Activated naive CD8-positive, alpha-beta T cell treated with anti-CD3 and anti-CD28 coated beads, Interleukin-2, amount 50 U/mL, for 24 hours (primary cell): ENCODE measurements around the gene CFAP57.
"Not testable (repeated sequence)": the region's sequence is repeated elsewhere in the genome, so short reads cannot be mapped to it uniquely, and the experiment has no call there.

Source experiments
- ATAC-seq: fragments of 150-1000 bp; cut with Tn5 transposase; one replicate; pipeline ENCODE4 v1.10.0; 2021
- DNase-seq: peaks from one replicate; pipeline ENCODE4 v3.0.0; 2021
- H3K27ac Mint-ChIP-seq: one replicate; pipeline ENCODE4 v1.8.0; 2021; ENCODE audit warnings: mild to moderate bottlenecking, mixed read lengths
- H3K27me3 Mint-ChIP-seq: one replicate; pipeline ENCODE4 v1.8.0; 2021; ENCODE audit warnings: mixed read lengths
- H3K36me3 Mint-ChIP-seq: one replicate; pipeline ENCODE4 v1.8.0; 2021; ENCODE audit warnings: low read depth, mixed read lengths
- H3K4me1 Mint-ChIP-seq: one replicate; pipeline ENCODE4 v1.8.0; 2021; ENCODE audit warnings: mixed read lengths
- H3K4me3 Mint-ChIP-seq: one replicate; pipeline ENCODE4 v1.8.0; 2021; ENCODE audit warnings: mild to moderate bottlenecking, moderate library complexity, mixed read lengths
- H3K9me3 Mint-ChIP-seq: one replicate; pipeline ENCODE4 v1.8.0; 2021; ENCODE audit warnings: mixed read lengths

The CFAP57 gene

GRCh38 chr1:43171876-43172526 is at the start of gene CFAP57, which contains the start of gene EBNA1BP2:
CFAP57 (plus strand) TSS chr1:43172330; CDS start chr1:43172754, 424 bp downstream.
EBNA1BP2 (minus strand) TSS chr1:43172290; CDS start chr1:43172118, 172 bp downstream.
- peaks cover 27% of the 10 kb centered on the region for H3K4me1 Mint-ChIP-seq
- peaks cover 45% of the 10 kb centered on the region for H3K36me3 Mint-ChIP-seq
- peaks cover 3% of the 10 kb centered on the region for H3K9me3 Mint-ChIP-seq
- DNase-seq: peak; percentile 89
- H3K4me3 Mint-ChIP-seq: peak within 1 kb of the TSS; percentile 97
- H3K27me3 Mint-ChIP-seq: peaks cover 20% of the 10 kb centered on the region
- peak within 1 kb of the TSS; percentile 92 for H3K27ac Mint-ChIP-seq
- peak; percentile 97 for ATAC-seq

- no peaks in the 10 kb centered on the region for H3K36me3 Mint-ChIP-seq
- no peak for ATAC-seq
- no peaks in the 10 kb centered on the region for H3K4me1 Mint-ChIP-seq
- H3K4me3 Mint-ChIP-seq: no peak overlapping the region
- no peak overlapping the region for H3K27ac Mint-ChIP-seq
- H3K27me3 Mint-ChIP-seq: peaks cover 17% of the 10 kb centered on the region
- H3K9me3 Mint-ChIP-seq: no peaks in the 10 kb centered on the region
- DNase-seq: no peak
Observed at GRCh38 chr1:43123031-43123430, 49.1 kb upstream of the CFAP57 start.

DNA sequence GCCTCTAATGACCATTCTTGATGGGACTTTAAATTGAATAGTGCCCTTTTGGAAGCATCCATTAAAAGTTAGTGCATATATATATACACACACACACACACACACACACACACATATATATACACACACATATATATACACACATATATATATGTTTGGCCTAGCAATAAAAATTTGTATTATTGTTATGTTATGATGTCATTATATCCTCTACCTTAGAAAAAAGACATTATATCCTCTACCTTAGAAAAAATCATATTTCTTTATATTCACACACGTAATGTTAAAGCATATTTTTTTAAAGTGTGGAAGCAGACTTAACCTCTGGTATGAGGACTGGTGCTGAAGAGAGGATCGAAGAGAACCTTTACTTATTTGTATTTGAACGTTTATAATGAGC is 43.3 kb upstream of the CFAP57 start:
- Mint-ChIP-seq H3K9me3 (no peaks in the 10 kb centered on the region), H3K4me3 (no peak overlapping the region), H3K4me1 (no peaks in the 10 kb centered on the region), H3K36me3 (no peaks in the 10 kb centered on the region), H3K27ac (no peak overlapping the region), H3K27me3 (peaks cover 22% of the 10 kb centered on the region)
- no peak for DNase-seq
- ATAC-seq: no peak

DNA sequence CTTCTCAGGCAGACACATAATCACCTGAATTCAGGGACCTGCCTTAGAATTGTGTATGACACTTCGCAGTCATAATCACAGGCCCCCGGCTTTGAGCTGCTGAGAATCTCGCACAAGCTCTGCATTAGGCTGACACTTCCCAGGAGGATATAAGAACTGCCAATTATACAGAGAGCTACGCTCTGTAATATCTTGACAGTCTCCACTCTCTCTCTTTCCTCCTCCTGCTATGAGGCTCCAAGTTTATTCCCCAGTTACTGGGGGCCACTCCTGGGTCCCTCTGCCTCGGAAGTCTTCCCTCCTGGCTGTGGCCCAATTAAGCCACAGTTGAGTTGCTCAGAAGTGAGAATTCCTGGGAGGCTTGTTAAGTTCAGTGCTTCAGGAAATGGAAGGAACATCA is 42.7 kb upstream of the CFAP57 start:
- no peaks in the 10 kb centered on the region for H3K36me3 Mint-ChIP-seq
- no peaks in the 10 kb centered on the region for H3K4me1 Mint-ChIP-seq
- no peak overlapping the region for H3K4me3 Mint-ChIP-seq
- no peaks in the 10 kb centered on the region for H3K9me3 Mint-ChIP-seq
- no peak for DNase-seq
- H3K27me3 Mint-ChIP-seq: peaks cover 22% of the 10 kb centered on the region
- ATAC-seq: no peak
- H3K27ac Mint-ChIP-seq: no peak overlapping the region

GRCh38 chr1:43134068-43134467 is 38.1 kb upstream of the CFAP57 start:
- Mint-ChIP-seq H3K9me3 (no peaks in the 10 kb centered on the region), H3K4me1 (no peaks in the 10 kb centered on the region), H3K27ac (no peak overlapping the region), H3K36me3 (no peaks in the 10 kb centered on the region), H3K27me3 (peaks cover 23% of the 10 kb centered on the region), H3K4me3 (no peak overlapping the region)
- ATAC-seq: no peak
- no peak for DNase-seq

DNA sequence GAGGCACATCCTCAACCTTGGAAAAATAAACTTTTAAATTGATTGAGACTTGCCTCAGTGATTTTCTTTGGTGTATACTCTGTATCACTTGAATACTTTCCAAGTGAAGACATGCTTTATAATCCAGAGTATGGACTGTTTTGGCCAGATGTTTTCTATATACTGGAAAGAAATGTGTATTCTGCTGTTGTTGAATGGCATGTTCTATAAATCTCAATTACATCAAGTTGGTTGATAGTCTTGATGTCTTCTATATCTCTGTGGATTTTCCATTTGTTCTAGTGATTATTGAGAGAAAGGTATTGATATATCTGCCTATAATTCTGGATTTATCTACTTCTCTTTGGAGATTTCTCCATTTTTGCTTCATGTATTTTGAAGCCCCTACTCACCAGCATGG is 37.5 kb upstream of the CFAP57 start:
- no peak for DNase-seq
- H3K9me3 Mint-ChIP-seq: no peaks in the 10 kb centered on the region
- peaks cover 23% of the 10 kb centered on the region for H3K27me3 Mint-ChIP-seq
- no peak overlapping the region for H3K27ac Mint-ChIP-seq
- ATAC-seq: no peak
- H3K36me3 Mint-ChIP-seq: no peaks in the 10 kb centered on the region
- no peaks in the 10 kb centered on the region for H3K4me1 Mint-ChIP-seq
- H3K4me3 Mint-ChIP-seq: no peak overlapping the region

- no peak for ATAC-seq
- Mint-ChIP-seq H3K4me3 (no peak overlapping the region), H3K36me3 (no peaks in the 10 kb centered on the region), H3K27me3 (peaks cover 19% of the 10 kb centered on the region), H3K4me1 (no peaks in the 10 kb centered on the region), H3K9me3 (peaks cover 6% of the 10 kb centered on the region), H3K27ac (no peak overlapping the region)
- DNase-seq: no peak
Observed at GRCh38 chr1:43135857-43136781, 36.0 kb upstream of the CFAP57 start.

GRCh38 chr1:43137445-43138052 is 34.6 kb upstream of the CFAP57 start:
- Mint-ChIP-seq H3K36me3 (no peaks in the 10 kb centered on the region), H3K9me3 (peaks cover 6% of the 10 kb centered on the region), H3K4me3 (no peak overlapping the region), H3K27me3 (peaks cover 24% of the 10 kb centered on the region), H3K4me1 (no peaks in the 10 kb centered on the region), H3K27ac (no peak overlapping the region)
- ATAC-seq (no peak), DNase-seq (no peak)

DNA sequence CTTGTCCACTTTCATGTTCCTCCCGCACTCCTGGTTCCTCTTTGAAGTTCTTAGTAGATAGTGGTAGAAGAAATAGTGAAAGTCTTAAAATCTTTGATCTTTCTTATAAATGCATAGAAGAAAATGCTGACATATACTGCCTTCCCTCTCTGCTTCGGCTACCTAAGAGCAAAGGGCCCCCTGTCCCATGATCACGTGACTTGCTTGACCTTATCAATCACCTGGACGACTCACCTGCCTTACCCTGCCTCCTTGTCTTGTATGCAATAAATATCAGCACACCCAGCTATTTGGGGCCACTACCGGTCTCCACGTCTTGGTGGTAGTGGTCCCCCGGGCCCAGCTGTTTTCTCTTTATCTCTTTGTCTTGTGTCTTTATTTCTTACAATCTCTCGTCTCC is 32.8 kb upstream of the CFAP57 start:
- not testable (repeated sequence) for H3K4me1 Mint-ChIP-seq, H3K36me3 Mint-ChIP-seq, H3K4me3 Mint-ChIP-seq, H3K27ac Mint-ChIP-seq, ATAC-seq, DNase-seq, H3K9me3 Mint-ChIP-seq
- peaks cover 32% of the 10 kb centered on the region for H3K27me3 Mint-ChIP-seq

DNA sequence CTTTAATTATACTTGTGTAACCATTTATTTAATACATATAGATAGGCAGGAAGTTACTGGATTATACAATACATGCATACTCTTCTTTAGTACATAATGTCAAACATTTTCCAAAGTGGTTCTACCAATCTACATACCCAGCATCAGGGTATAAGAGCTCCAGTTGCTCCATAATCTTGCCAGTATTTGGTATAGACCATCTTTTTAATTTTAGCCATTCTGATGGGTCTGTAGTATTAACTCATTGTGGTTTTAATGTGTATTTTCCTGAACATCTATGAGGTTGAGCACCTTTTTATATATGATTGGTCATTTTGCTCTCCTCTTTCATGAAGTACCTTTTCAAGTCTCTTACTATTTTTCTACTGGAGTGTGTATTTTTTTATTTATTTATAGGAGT is 32.1 kb upstream of the CFAP57 start:
- Mint-ChIP-seq H3K9me3 (peaks cover 6% of the 10 kb centered on the region), H3K4me1 (no peaks in the 10 kb centered on the region), H3K27ac (no peak overlapping the region), H3K36me3 (no peaks in the 10 kb centered on the region), H3K4me3 (no peak overlapping the region), H3K27me3 (peaks cover 36% of the 10 kb centered on the region)
- ATAC-seq (no peak), DNase-seq (no peak)

DNA sequence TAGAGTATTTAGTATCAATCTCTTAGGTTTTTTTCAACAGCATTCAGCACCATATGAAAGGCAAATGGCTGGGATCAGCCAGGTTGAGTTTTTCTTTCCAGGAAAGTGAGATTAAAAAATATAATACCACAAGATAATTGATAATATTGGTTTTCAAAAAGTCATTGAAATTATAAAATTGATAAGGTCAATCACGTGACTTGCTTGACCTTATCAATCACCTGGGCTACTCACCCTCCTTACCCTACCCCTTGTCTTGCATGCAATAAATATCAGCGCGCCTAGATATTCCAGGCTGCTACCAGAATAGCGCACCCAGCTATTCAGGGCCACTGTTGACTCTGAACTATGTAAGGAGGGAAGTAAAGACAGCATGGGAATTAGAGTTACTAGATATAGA is 31.5 kb upstream of the CFAP57 start:
- Mint-ChIP-seq H3K9me3 (peaks cover 6% of the 10 kb centered on the region), H3K27me3 (peaks cover 41% of the 10 kb centered on the region), H3K27ac (no peak overlapping the region), H3K4me1 (no peaks in the 10 kb centered on the region), H3K36me3 (no peaks in the 10 kb centered on the region), H3K4me3 (no peak overlapping the region)
- ATAC-seq (no peak), DNase-seq (no peak)

GRCh38 chr1:43143441-43143888 is 28.7 kb upstream of the CFAP57 start:
- H3K27me3 Mint-ChIP-seq: peaks cover 53% of the 10 kb centered on the region

GRCh38 chr1:43144237-43144636 is 27.9 kb upstream of the CFAP57 start:
- H3K4me1 Mint-ChIP-seq: no peaks in the 10 kb centered on the region
- H3K27me3 Mint-ChIP-seq: peaks cover 61% of the 10 kb centered on the region
- ATAC-seq: no peak

More at GRCh38 chr1:43143441-43143888, 28.7 kb upstream of the CFAP57 start:
- Mint-ChIP-seq H3K4me1 (no peaks in the 10 kb centered on the region), H3K4me3 (no peak overlapping the region), H3K9me3 (peaks cover 6% of the 10 kb centered on the region), H3K36me3 (no peaks in the 10 kb centered on the region), H3K27ac (no peak overlapping the region)
- DNase-seq (peak; percentile 22), ATAC-seq (no peak)

GRCh38 chr1:43147625-43148327 is 24.4 kb upstream of the CFAP57 start:
- Mint-ChIP-seq H3K9me3 (no peaks in the 10 kb centered on the region), H3K36me3 (no peaks in the 10 kb centered on the region), H3K27me3 (peaks cover 59% of the 10 kb centered on the region), H3K4me1 (no peaks in the 10 kb centered on the region), H3K4me3 (peak overlapping the region; percentile 54), H3K27ac (no peak overlapping the region)
- ATAC-seq (peak; percentile 81), DNase-seq (peak; percentile 47)

More at GRCh38 chr1:43144237-43144636, 27.9 kb upstream of the CFAP57 start:
- Mint-ChIP-seq H3K36me3 (no peaks in the 10 kb centered on the region), H3K9me3 (peaks cover 6% of the 10 kb centered on the region), H3K27ac (no peak overlapping the region), H3K4me3 (no peak overlapping the region)
- no peak for DNase-seq
